Gastrocnemius medialis (tissue), 4 donors: ENCODE results near the gene APEH.

Experiments
- POLR2A ChIP-seq, 2 donors: fragments of 450-650 bp; IDR thresholded peaks; one replicate each; pipeline ENCODE4 v1.6.1; 2017; ENCODE audit warnings: antibody characterized with exemption in 2 of 2, mild to moderate bottlenecking in 2 of 2, moderate library complexity in 2 of 2
- TF ChIP-seq, protein P1 (sequence below), 5 experiments: fragments of 450-650 bp in 3 of 5; fragments of 200-600 bp in 2 of 5; sonication (generic) in 2 of 5; IDR thresholded peaks in 4 of 5; conservative IDR thresholded peaks in 1 of 5; 1 replicate in 4 of 5; 2 replicates in 1 of 5; pipeline ENCODE4 v1.5.1; 2016 to 2019; ENCODE audit warnings: antibody characterized with exemption in 5 of 5, mild to moderate bottlenecking in 3 of 5, moderate library complexity in 3 of 5

GRCh38 chr3:49707113-49707480, 32.9 kb downstream of the APEH start:
- TF ChIP-seq, protein P1, sequence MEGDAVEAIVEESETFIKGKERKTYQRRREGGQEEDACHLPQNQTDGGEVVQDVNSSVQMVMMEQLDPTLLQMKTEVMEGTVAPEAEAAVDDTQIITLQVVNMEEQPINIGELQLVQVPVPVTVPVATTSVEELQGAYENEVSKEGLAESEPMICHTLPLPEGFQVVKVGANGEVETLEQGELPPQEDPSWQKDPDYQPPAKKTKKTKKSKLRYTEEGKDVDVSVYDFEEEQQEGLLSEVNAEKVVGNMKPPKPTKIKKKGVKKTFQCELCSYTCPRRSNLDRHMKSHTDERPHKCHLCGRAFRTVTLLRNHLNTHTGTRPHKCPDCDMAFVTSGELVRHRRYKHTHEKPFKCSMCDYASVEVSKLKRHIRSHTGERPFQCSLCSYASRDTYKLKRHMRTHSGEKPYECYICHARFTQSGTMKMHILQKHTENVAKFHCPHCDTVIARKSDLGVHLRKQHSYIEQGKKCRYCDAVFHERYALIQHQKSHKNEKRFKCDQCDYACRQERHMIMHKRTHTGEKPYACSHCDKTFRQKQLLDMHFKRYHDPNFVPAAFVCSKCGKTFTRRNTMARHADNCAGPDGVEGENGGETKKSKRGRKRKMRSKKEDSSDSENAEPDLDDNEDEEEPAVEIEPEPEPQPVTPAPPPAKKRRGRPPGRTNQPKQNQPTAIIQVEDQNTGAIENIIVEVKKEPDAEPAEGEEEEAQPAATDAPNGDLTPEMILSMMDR (IDR thresholded peaks at IDR 0.05 in 4 of 5, conservative IDR thresholded peaks at IDR 0.05 in 1 of 5) = no peak
- TF ChIP-seq POLR2A (IDR thresholded peaks at IDR 0.05) = no peak
